Measurements from ENCODE around the gene CTIF.

CTIF gene

GRCh38 chr18:48552130-48552529 lies 13.3 kb downstream of the CTIF start:
- DNase-seq (ENCODE audit: low spot score) = no peak

- no peak for DNase-seq (ENCODE audit: low spot score)
Measured at GRCh38 chr18:48553236-48553635, 14.4 kb downstream of the CTIF start.

GRCh38 chr18:48554610-48555400 lies 16.0 kb downstream of the CTIF start:
- no peak for DNase-seq (ENCODE audit: low spot score)

- no peak for DNase-seq (ENCODE audit: low spot score)
Measured at GRCh38 chr18:48555465-48555995, 16.7 kb downstream of the CTIF start.

GRCh38 chr18:48557640-48558174 lies 18.9 kb downstream of the CTIF start:
- DNase-seq (ENCODE audit: low spot score) = no peak

- no peak for DNase-seq (ENCODE audit: low spot score)
Measured at GRCh38 chr18:48558248-48558647, 19.4 kb downstream of the CTIF start.

- no peak for DNase-seq (ENCODE audit: low spot score)
Measured at GRCh38 chr18:48560491-48560890, 21.7 kb downstream of the CTIF start.

- DNase-seq (ENCODE audit: low spot score) = no peak
Measured at GRCh38 chr18:48562075-48562474, 23.2 kb downstream of the CTIF start.

- no peak for DNase-seq (ENCODE audit: low spot score)
Measured at GRCh38 chr18:48563027-48563426, 24.2 kb downstream of the CTIF start.

GRCh38 chr18:48564139-48564538 lies 25.3 kb downstream of the CTIF start:
- no peak for DNase-seq (ENCODE audit: low spot score)

GRCh38 chr18:48565105-48565504 lies 26.3 kb downstream of the CTIF start:
- no peak for DNase-seq (ENCODE audit: low spot score)

GRCh38 chr18:48566589-48566988 lies 27.8 kb downstream of the CTIF start:
- DNase-seq (ENCODE audit: low spot score) = no peak

- no peak for DNase-seq (ENCODE audit: low spot score)
Measured at GRCh38 chr18:48567388-48567787, 28.6 kb downstream of the CTIF start.

GRCh38 chr18:48569139-48569914 lies 30.5 kb downstream of the CTIF start:
- no peak for DNase-seq (ENCODE audit: low spot score)

- DNase-seq (ENCODE audit: low spot score) = no peak
Measured at GRCh38 chr18:48569915-48570264, 31.1 kb downstream of the CTIF start.

- no peak for DNase-seq (ENCODE audit: low spot score)
Measured at GRCh38 chr18:48570313-48570712, 31.5 kb downstream of the CTIF start.

GRCh38 chr18:48571639-48572384 lies 33.0 kb downstream of the CTIF start:
- DNase-seq (ENCODE audit: low spot score) = no peak

GRCh38 chr18:48572402-48573126 lies 33.7 kb downstream of the CTIF start:
- DNase-seq (ENCODE audit: low spot score) = no peak

- DNase-seq (ENCODE audit: low spot score) = peak; percentile 13
Measured at GRCh38 chr18:48573632-48574283, 34.9 kb downstream of the CTIF start.

- DNase-seq (ENCODE audit: low spot score) = no peak
Measured at GRCh38 chr18:48574667-48575300, 36.0 kb downstream of the CTIF start.

- DNase-seq (ENCODE audit: low spot score) = no peak
Measured at GRCh38 chr18:48575301-48575657, 36.4 kb downstream of the CTIF start.
